Type B pancreatic cell (in vitro differentiated cells): ENCODE measurements around the gene MRPL58. TPM values are rescaled to one million over a fixed set of nuclear protein-coding genes. Genes with fewer than 3 reads are reported as not detected.
"Not testable (repeated sequence)": the region's sequence is repeated elsewhere in the genome, so short reads cannot be mapped to it uniquely, and the experiment has no call there.

Source experiments
- DNase-seq: peaks from one replicate; pipeline ENCODE4 v3.0.0; 2021; ENCODE audit warnings: mixed read lengths; ENCODE audit not compliant: unreplicated experiment; ENCODE audit errors: extremely low spot score
- H3K27ac Mint-ChIP-seq: 2 replicates; pipeline ENCODE4 v1.8.0; 2021; ENCODE audit warnings: mild to moderate bottlenecking, mixed read lengths
- H3K27me3 Mint-ChIP-seq: 2 replicates; pipeline ENCODE4 v1.8.0; 2021; ENCODE audit warnings: mixed read lengths
- H3K36me3 Mint-ChIP-seq: 2 replicates; pipeline ENCODE4 v1.8.0; 2021; ENCODE audit warnings: mixed read lengths
- H3K4me1 Mint-ChIP-seq: one replicate; pipeline ENCODE4 v1.8.0; 2021; ENCODE audit warnings: mixed read lengths; ENCODE audit not compliant: unreplicated experiment
- H3K4me3 Mint-ChIP-seq: 2 replicates; pipeline ENCODE4 v1.8.0; 2021; ENCODE audit warnings: mild to moderate bottlenecking, mixed read lengths
- H3K9me3 Mint-ChIP-seq: 2 replicates; pipeline ENCODE4 v1.8.0; 2021; ENCODE audit warnings: mixed read lengths
- total RNA-seq: library from RNA; stranded (reverse); gene quantifications from 2 replicates; pipeline ENCODE4 v1.2.1, GENCODE V29; 2021; ENCODE audit warnings: low replicate concordance
- TF ChIP-seq, protein P1 (sequence below): fragments of 200-600 bp; sonication (generic); conservative IDR thresholded peaks from 2 replicates; pipeline ENCODE4 v1.5.0; 2021; ENCODE audit warnings: antibody characterized with exemption, mild to moderate bottlenecking

Gene MRPL58
- total RNA-seq, 1 donor from 2014 or later: 27.9 TPM

DNA sequence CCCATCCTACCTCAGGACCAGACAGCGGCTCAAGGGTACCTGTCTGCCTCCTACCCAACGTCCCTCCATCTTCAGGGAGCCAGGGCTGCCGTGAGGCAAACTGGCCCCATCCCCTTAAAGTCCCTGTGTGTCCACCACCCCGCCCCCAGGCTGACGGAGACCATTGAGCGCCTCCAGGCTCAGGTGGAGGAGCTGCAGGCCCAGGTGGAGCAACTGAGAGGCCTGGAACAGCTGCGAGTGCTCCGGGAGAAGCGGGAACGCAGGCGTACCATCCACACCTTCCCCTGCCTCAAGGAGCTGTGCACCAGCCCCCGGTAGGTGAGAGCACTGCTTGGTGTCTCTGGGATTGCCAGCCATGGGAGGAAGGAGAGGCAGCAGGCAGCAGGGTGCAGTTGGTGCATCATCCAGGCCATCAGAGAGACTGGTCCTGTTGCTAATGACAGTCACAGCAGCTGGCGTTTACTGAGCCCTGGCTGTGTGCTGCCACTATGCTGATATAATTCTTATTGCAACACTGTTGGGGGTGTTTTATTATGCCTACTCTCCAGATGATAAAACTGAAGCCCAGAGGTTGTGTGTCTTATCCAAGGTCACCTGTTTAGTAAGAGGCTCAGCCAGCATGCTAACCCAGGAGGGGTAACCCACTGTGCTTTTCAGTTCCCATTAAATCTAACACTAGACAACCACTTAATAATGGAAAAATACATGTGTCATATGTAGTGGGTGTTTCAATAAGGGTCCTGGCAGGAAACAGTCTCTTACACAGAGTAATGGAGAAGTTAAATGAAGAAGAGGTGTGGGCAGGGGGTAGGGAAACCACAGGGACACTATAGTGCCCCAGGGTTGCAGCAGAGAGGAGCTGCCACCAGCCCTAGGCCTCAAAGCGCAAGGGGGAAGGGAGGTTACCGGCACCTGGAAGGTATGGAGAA, 10.3 kb upstream of the MRPL58 start:
- H3K4me1 Mint-ChIP-seq: peaks cover 4% of the 10 kb centered on the region
- H3K36me3 Mint-ChIP-seq: peaks cover 16% of the 10 kb centered on the region
- H3K27ac Mint-ChIP-seq: no peak overlapping the region
- H3K9me3 Mint-ChIP-seq: no peaks in the 10 kb centered on the region
- TF ChIP-seq, protein P1, sequence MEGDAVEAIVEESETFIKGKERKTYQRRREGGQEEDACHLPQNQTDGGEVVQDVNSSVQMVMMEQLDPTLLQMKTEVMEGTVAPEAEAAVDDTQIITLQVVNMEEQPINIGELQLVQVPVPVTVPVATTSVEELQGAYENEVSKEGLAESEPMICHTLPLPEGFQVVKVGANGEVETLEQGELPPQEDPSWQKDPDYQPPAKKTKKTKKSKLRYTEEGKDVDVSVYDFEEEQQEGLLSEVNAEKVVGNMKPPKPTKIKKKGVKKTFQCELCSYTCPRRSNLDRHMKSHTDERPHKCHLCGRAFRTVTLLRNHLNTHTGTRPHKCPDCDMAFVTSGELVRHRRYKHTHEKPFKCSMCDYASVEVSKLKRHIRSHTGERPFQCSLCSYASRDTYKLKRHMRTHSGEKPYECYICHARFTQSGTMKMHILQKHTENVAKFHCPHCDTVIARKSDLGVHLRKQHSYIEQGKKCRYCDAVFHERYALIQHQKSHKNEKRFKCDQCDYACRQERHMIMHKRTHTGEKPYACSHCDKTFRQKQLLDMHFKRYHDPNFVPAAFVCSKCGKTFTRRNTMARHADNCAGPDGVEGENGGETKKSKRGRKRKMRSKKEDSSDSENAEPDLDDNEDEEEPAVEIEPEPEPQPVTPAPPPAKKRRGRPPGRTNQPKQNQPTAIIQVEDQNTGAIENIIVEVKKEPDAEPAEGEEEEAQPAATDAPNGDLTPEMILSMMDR: no peak
- H3K4me3 Mint-ChIP-seq: no peak overlapping the region
- no peak for DNase-seq
- no peaks in the 10 kb centered on the region for H3K27me3 Mint-ChIP-seq

DNA sequence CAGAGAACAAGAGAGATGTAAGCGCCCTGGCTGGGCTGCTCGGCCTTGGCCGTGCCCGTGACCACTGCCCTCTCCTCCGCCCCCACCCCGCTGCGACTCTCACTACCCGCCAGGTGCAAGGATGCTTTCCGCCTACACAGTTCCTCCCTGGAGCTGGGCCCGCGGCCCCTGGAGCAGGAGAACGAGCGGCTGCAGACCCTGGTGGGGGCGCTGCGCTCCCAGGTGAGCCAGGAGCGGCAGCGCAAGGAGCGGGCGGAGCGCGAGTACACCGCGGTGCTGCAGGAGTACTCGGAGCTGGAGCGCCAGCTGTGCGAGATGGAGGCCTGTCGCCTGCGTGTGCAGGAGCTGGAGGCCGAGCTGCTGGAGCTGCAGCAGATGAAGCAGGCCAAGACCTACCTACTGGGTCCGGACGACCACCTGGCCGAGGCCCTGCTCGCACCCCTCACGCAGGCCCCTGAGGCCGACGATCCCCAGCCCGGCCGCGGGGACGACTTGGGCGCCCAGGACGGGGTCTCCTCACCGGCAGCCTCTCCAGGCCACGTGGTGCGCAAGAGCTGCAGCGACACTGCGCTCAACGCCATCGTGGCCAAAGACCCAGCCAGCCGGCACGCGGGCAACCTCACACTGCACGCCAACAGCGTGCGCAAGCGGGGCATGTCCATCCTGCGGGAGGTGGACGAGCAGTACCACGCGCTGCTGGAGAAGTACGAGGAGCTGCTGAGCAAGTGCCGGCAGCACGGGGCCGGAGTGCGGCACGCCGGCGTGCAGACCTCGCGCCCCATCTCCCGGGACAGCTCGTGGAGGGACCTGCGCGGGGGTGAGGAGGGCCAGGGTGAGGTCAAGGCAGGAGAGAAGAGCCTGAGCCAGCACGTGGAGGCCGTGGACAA, 9.2 kb upstream of the MRPL58 start:
- no peak overlapping the region for H3K27ac Mint-ChIP-seq
- DNase-seq: no peak
- no peaks in the 10 kb centered on the region for H3K9me3 Mint-ChIP-seq
- peaks cover 3% of the 10 kb centered on the region for H3K4me1 Mint-ChIP-seq
- H3K27me3 Mint-ChIP-seq: no peaks in the 10 kb centered on the region
- TF ChIP-seq, protein P1: no peak
- H3K36me3 Mint-ChIP-seq: peaks cover 11% of the 10 kb centered on the region
- H3K4me3 Mint-ChIP-seq: no peak overlapping the region

DNA sequence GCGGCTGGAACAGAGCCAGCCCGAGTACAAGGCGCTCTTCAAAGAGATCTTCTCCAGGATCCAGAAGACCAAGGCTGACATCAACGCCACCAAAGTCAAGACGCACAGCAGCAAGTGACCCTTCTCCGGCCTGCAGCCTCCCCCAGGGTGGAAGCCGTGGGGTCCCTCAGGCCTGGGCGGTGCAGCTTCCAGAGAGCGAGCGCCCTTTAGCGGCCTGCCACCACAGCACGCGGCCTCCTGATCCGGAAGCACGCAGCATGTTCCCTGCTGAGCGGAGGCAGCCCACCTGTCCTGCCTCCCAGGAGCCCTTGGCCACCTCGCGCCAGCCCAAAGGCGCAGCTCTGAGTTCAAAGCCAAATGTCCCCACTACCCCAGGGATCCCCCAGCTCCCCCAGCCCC, 8.5 kb upstream of the MRPL58 start:
- H3K36me3 Mint-ChIP-seq: peaks cover 8% of the 10 kb centered on the region
- no peak overlapping the region for H3K4me3 Mint-ChIP-seq
- H3K27ac Mint-ChIP-seq: no peak overlapping the region
- TF ChIP-seq, protein P1: no peak
- H3K4me1 Mint-ChIP-seq: no peaks in the 10 kb centered on the region
- no peaks in the 10 kb centered on the region for H3K9me3 Mint-ChIP-seq
- DNase-seq: no peak
- no peaks in the 10 kb centered on the region for H3K27me3 Mint-ChIP-seq

- H3K36me3 Mint-ChIP-seq: peaks cover 8% of the 10 kb centered on the region
Observed at GRCh38 chr17:75004371-75004770, 8.1 kb upstream of the MRPL58 start.

DNA sequence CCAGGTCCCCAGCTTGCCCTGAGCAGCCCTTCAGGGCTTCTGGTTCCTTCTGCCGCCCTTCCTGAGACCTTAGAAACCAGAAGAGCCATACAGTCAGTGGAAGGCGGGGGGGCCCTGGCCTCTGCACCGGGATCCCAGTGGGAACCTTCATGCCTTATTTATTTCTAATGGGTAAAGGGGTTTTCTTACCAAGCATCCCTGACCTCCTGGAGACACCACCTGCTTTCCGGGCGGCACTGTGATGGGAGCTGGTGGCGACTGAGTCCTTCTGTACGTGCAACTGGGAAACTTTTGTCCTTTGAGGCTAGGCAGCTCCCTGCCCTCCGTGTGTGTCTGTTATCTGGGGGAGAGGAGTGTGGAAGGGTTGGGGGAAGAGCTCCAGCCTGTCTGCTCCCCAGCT, 7.2 kb upstream of the MRPL58 start:
- TF ChIP-seq, protein P1: no peak
- H3K9me3 Mint-ChIP-seq: no peaks in the 10 kb centered on the region
- no peak overlapping the region for H3K4me3 Mint-ChIP-seq
- H3K36me3 Mint-ChIP-seq: peaks cover 8% of the 10 kb centered on the region
- no peak overlapping the region for H3K27ac Mint-ChIP-seq
- no peaks in the 10 kb centered on the region for H3K27me3 Mint-ChIP-seq
- no peak for DNase-seq
- H3K4me1 Mint-ChIP-seq: no peaks in the 10 kb centered on the region

More at GRCh38 chr17:75004371-75004770, 8.1 kb upstream of the MRPL58 start:
- Mint-ChIP-seq H3K27ac (no peak overlapping the region), H3K4me1 (no peaks in the 10 kb centered on the region), H3K9me3 (no peaks in the 10 kb centered on the region), H3K27me3 (no peaks in the 10 kb centered on the region), H3K4me3 (no peak overlapping the region)
- no peak for DNase-seq
- TF ChIP-seq, protein P1: no peak

GRCh38 chr17:75006084-75006483, 6.4 kb upstream of the MRPL58 start:
- not testable (repeated sequence) for H3K4me1 Mint-ChIP-seq, H3K27me3 Mint-ChIP-seq, DNase-seq, H3K36me3 Mint-ChIP-seq, H3K4me3 Mint-ChIP-seq, H3K9me3 Mint-ChIP-seq
- peak overlapping the region; percentile 29 for H3K27ac Mint-ChIP-seq
